Colonic mucosa (tissue), 4 donors: ENCODE results near the gene GRIN2A. TPM values are rescaled to one million over a fixed set of nuclear protein-coding genes. Genes with fewer than 3 reads are reported as not detected.

Experiments used
- DNase-seq: peaks from one replicate; pipeline ENCODE4 v3.0.0-alpha.2; 2020
- H3K27ac ChIP-seq: fragments of 200-600 bp; one replicate; pipeline ENCODE4 v1.8.0; 2021
- H3K27me3 ChIP-seq: fragments of 200-600 bp; one replicate; pipeline ENCODE4 v1.8.0; 2021
- H3K36me3 ChIP-seq: fragments of 200-600 bp; one replicate; pipeline ENCODE4 v1.8.0; 2021
- H3K4me1 ChIP-seq: fragments of 200-600 bp; one replicate; pipeline ENCODE4 v1.8.0; 2021; ENCODE audit warnings: mild to moderate bottlenecking
- H3K4me3 ChIP-seq: fragments of 200-600 bp; one replicate; pipeline ENCODE4 v1.8.0; 2021
- H3K9ac ChIP-seq, 2 donors: one replicate each; pipeline ENCODE4 v1.7.0; 2013; ENCODE audit warnings: control low read depth in 2 of 2, low read depth in 2 of 2, low read length in 2 of 2
- H3K9me3 ChIP-seq: fragments of 200-600 bp; one replicate; pipeline ENCODE4 v1.8.0; 2021
- intact Hi-C: fragments of 100-400 bp; cut with DNase I; formaldehyde crosslinking; loops from one replicate; pipeline ENCODE4 v1.14.1; 2022
- total RNA-seq, 2 donors: library from RNA; stranded (reverse); fragmentation: NEBNext Ultra II Directional in 1 of 2; extraction: Animal tissue kit (Norgen Biotek cat#: 25700) in 1 of 2; gene quantifications; one replicate each; pipeline ENCODE4 v1.2.1, GENCODE V29; 2021
- TF ChIP-seq, protein P1 (sequence below): fragments of 200-600 bp; IDR thresholded peaks from one replicate; pipeline ENCODE4 v1.8.0; 2022; ENCODE audit warnings: antibody characterized with exemption, mild to moderate bottlenecking
- donor health status: healthy.
- donor health status: DM: no; HTN: no; CAD: no.
- donor health status: DM: no; HTN: no; CAD: no.

Gene GRIN2A
- total RNA-seq, 2 donors from 2014 or later = 0.15 to 0.40 TPM

DNA sequence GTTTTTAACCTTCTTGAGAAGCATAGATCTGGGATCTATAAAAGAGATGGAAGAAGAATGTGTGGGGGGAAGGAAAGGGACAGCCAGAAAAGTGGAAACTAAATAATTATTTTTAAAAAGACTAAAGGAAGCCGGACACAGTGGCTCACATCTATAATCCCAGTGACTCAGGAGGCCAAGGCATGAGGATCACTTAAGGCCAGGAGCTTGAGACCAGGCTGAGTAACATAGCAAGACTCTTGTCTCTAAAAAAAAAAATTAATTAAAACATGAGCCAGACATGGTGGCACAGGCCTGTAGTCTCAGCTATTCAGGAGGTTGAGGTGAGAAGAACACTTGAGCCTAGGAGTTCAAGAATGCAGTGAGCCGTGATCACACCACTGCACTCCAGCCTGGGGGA is 335.1 kb downstream of the GRIN2A start:
- Histone ChIP-seq H3K4me1 (no peaks in the 10 kb centered on the region), H3K27me3 (no peaks in the 10 kb centered on the region), H3K36me3 (no peaks in the 10 kb centered on the region), H3K9me3 (no peaks in the 10 kb centered on the region), H3K9ac (no peak overlapping the region), H3K4me3 (no peak overlapping the region), H3K27ac (no peak overlapping the region)
- intact Hi-C loops = no loop called here
- DNase-seq = no peak
- TF ChIP-seq, protein P1, sequence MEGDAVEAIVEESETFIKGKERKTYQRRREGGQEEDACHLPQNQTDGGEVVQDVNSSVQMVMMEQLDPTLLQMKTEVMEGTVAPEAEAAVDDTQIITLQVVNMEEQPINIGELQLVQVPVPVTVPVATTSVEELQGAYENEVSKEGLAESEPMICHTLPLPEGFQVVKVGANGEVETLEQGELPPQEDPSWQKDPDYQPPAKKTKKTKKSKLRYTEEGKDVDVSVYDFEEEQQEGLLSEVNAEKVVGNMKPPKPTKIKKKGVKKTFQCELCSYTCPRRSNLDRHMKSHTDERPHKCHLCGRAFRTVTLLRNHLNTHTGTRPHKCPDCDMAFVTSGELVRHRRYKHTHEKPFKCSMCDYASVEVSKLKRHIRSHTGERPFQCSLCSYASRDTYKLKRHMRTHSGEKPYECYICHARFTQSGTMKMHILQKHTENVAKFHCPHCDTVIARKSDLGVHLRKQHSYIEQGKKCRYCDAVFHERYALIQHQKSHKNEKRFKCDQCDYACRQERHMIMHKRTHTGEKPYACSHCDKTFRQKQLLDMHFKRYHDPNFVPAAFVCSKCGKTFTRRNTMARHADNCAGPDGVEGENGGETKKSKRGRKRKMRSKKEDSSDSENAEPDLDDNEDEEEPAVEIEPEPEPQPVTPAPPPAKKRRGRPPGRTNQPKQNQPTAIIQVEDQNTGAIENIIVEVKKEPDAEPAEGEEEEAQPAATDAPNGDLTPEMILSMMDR = no peak

DNA sequence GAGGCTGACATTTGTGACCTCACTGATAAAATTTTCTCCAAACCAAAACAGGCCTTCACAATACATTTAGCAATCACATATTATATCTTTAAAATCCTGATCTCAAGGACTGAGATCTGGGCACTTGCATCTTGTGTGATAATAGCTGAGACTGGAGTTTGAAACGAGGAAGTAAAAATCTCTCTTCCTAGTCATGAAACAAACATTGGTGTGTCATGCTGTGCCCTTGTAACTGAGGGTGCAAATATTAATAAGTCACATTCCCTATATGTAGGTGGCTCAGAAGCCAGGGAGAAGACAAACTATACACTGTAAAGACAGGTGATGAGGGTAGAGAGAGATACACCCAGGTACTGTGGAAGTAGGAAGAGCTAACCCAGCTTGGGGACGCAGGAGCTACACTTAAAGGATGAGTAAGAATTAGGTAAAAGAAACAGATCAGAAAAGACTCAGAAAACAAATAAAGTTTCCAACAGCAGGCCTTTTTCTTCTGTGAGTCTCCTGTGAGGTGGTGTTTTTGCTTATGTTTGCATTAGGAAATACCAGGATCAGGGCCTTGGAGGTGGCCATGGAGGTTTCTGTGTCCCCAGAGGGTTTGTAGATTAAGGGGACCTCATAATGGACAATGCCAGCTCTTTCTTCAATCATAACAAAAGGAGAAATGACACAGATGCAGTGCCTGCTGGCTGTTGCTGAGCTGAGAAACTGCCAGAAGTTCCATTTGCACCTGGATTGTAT is 335.7 kb downstream of the GRIN2A start:
- TF ChIP-seq, protein P1 = no peak
- Histone ChIP-seq H3K27me3 (no peaks in the 10 kb centered on the region), H3K4me1 (no peaks in the 10 kb centered on the region), H3K4me3 (no peak overlapping the region), H3K27ac (no peak overlapping the region), H3K9me3 (no peaks in the 10 kb centered on the region), H3K9ac (no peak overlapping the region), H3K36me3 (no peaks in the 10 kb centered on the region)
- no peak for DNase-seq
- intact Hi-C loops = no loop called here

DNA sequence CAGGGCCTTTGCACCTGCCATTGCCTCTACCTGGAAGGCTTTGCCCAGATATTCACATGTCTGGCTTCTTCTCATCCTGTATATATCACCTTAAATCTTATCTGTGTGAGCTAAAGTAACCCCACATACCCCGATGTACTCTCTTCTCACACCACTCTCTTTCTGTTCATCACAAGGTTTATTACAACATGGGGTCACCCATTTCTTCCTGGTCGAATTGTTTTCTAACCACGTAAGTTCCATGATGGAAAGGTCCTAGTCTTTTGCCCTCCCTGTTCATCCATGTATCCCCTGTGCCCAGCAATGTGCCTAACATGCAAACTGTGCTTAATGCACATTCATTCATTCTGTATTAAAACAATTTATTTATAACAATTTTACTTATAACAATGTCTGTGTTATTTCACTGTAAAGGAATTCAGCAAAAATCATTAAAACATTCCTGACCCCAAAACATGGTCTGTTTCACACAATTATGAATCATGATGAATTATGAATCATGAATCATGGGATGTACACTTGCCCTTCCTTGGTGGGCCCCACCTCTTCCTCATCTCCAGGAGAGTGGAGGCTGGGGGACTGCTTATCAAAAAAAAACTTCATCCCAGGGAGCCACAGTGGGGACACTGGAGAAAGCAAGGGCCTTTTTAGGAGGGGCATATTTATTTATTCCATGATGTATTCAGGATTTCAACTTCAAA is 336.4 kb downstream of the GRIN2A start:
- intact Hi-C loops = no loop called here
- no peaks in the 10 kb centered on the region for H3K36me3 ChIP-seq
- H3K4me1 ChIP-seq = no peaks in the 10 kb centered on the region
- no peak overlapping the region for H3K27ac ChIP-seq
- DNase-seq = no peak
- no peak overlapping the region for H3K4me3 ChIP-seq
- TF ChIP-seq, protein P1 = no peak
- H3K9ac ChIP-seq = no peak overlapping the region
- H3K27me3 ChIP-seq = no peaks in the 10 kb centered on the region
- no peaks in the 10 kb centered on the region for H3K9me3 ChIP-seq

DNA sequence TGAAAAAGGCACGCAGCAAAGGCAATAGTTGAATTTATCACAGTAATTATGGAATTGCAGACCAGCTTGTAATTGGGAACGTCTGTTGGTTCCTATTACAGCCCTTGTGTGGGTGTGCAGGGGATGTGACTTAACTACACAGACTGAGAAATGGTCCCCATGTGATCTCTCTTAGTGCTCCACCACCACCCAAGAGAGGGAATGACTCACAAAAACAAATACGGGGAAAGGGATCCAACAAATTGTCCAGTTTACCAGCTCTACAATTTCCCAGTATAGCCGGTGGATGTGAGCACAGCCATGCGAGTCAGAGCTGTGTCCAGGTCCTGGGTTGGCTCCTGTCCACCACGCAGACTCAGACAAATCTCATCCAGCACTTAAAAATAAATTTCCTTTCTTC is 337.9 kb downstream of the GRIN2A start:
- H3K4me3 ChIP-seq = no peak overlapping the region
- H3K27ac ChIP-seq = no peak overlapping the region
- TF ChIP-seq, protein P1 = no peak
- no peaks in the 10 kb centered on the region for H3K27me3 ChIP-seq
- no peak overlapping the region for H3K9ac ChIP-seq
- intact Hi-C loops = no loop called here
- no peak for DNase-seq
- no peaks in the 10 kb centered on the region for H3K9me3 ChIP-seq
- H3K36me3 ChIP-seq = no peaks in the 10 kb centered on the region
- no peaks in the 10 kb centered on the region for H3K4me1 ChIP-seq

DNA sequence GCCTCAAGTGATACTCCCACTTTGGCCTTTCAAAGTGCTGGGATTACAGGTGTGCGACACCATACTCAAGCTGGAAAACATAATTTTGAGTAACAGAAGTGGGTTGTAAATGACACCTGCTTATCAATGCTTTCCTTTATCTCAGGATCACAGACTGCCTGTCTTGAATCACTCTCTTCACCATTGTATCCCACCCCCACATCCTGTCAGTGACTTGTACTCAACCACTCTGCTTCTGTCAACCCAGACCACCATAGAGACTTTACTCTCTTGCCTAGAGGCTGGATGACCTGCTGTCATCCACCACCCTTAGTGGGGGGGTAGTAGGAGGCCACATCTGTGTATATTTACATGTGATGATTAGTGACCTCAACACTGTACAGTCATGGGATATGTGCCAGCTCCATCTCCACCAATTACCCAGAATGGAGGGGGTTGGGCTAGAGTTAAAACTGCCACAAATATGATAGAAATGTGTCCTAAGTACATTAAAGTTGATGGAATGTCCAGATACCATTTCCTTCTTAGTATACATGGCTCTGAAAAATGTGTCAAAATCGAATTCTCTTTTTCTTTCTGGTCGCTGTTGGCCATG is 338.7 kb downstream of the GRIN2A start:
- no peak for DNase-seq
- no peak overlapping the region for H3K9ac ChIP-seq
- H3K36me3 ChIP-seq = no peaks in the 10 kb centered on the region
- H3K9me3 ChIP-seq = no peaks in the 10 kb centered on the region
- TF ChIP-seq, protein P1 = no peak
- intact Hi-C loops = no loop called here
- H3K4me3 ChIP-seq = no peak overlapping the region
- no peaks in the 10 kb centered on the region for H3K4me1 ChIP-seq
- no peaks in the 10 kb centered on the region for H3K27me3 ChIP-seq
- H3K27ac ChIP-seq = no peak overlapping the region
